GM12878 (cell line): ENCODE results near the gene SFSWAP. TPM values are rescaled to one million over a fixed set of nuclear protein-coding genes. Genes with fewer than 3 reads are reported as not detected.

Source experiments
- ATAC-seq: fragments of 200-7000 bp; cut with Tn5 transposase; 3 replicates; pipeline ENCODE4 v1.9.1; 2020; ENCODE audit warnings: mild to moderate bottlenecking, moderate library complexity
- BruUV-seq: library from RNA; stranded (reverse); fragments of 400-500 nt; replicated peaks from 2 replicates; lab custom pipeline; 2021; lab: Mats Ljungman, UMichigan
- CTCF ChIA-PET: fragments of 300-600 bp; sonication (Branson Sonifier 250); formaldehyde crosslinking; extraction: SDS; loops from one replicate; lab custom pipeline; 2021; ENCODE audit warnings: inconsistent platforms; lab: Yijun Ruan, JAX
- POLR2A ChIA-PET: fragments of 350-600 bp; formaldehyde crosslinking; extraction: SDS; loops from one replicate; lab custom pipeline; 2021; ENCODE audit warnings: inconsistent platforms; lab: Charles Lee
- RAD21 ChIA-PET: fragments of 300-600 bp; sonication (Branson Sonifier 250); formaldehyde crosslinking; loops from one replicate; lab custom pipeline; 2023; ENCODE audit warnings: antibody characterized with exemption; ENCODE audit not compliant: unreplicated experiment; lab: Charles Lee
- SMC1A ChIA-PET: fragments of 300-600 bp; sonication (Branson Sonifier 250); formaldehyde crosslinking; loops from one replicate; lab custom pipeline; 2023; ENCODE audit not compliant: unreplicated experiment, uncharacterized antibody; lab: Charles Lee
- DNase-seq: peaks from one replicate; pipeline ENCODE4 v3.0.0-alpha.2; 2011; ENCODE audit warnings: low read depth, low spot score
- FAIRE-seq: peaks from 3 replicates; lab custom pipeline; 2011; peaks lifted over from hg19 to GRCh38; lab: Jason Lieb, UNC
- H2AFZ ChIP-seq: 2 replicates; pipeline ENCODE4 v1.6.0; 2011; ENCODE audit warnings: low read depth, low read length, control low read depth; ENCODE audit not compliant: control insufficient read depth
- H3K27ac ChIP-seq: 2 replicates; pipeline ENCODE4 v1.5.1; 2011; ENCODE audit warnings: control low read depth; ENCODE audit not compliant: control insufficient read depth, insufficient read depth
- H3K27me3 ChIP-seq, 2 experiments: replicated peaks in 1 of 2; 2 replicates each; pipeline versions ENCODE4 v1.6.0 to v1.6.1; 2011; ENCODE audit warnings: low read length in 1 of 2; ENCODE audit not compliant: control insufficient read depth in 2 of 2, insufficient read depth in 2 of 2
- H3K36me3 ChIP-seq, 2 experiments: 2 replicates each; pipeline ENCODE4 v1.5.1; 2011; ENCODE audit warnings: low read length in 1 of 2; ENCODE audit not compliant: control insufficient read depth in 2 of 2, insufficient read depth in 2 of 2
- H3K4me1 ChIP-seq: 2 replicates; pipeline ENCODE4 v1.6.1; 2011; ENCODE audit warnings: mild to moderate bottlenecking, low read length, moderate library complexity, mixed read lengths; ENCODE audit not compliant: control insufficient read depth, insufficient read depth
- H3K4me2 ChIP-seq: 2 replicates; pipeline ENCODE4 v1.6.0; 2011; ENCODE audit warnings: control low read depth; ENCODE audit not compliant: control insufficient read depth, insufficient read depth
- H3K4me3 ChIP-seq: fragments of 200-600 bp; sonication (generic); 2 replicates; pipeline ENCODE4 v1.5.1; 2016
- H3K79me2 ChIP-seq: 2 replicates; pipeline ENCODE4 v1.6.0; 2011; ENCODE audit warnings: low read length; ENCODE audit not compliant: control insufficient read depth, insufficient read depth
- H3K9ac ChIP-seq: 2 replicates; pipeline ENCODE4 v1.8.0; 2011; ENCODE audit warnings: low read length, control low read depth, mixed read lengths; ENCODE audit not compliant: control insufficient read depth, insufficient read depth
- H3K9me3 ChIP-seq: replicated peaks from 3 replicates; pipeline ENCODE4 v1.5.1; 2011; ENCODE audit warnings: mild to moderate bottlenecking, low read length; ENCODE audit not compliant: control insufficient read depth, insufficient read depth
- H4K20me1 ChIP-seq: 2 replicates; pipeline ENCODE4 v1.6.0; 2011; ENCODE audit not compliant: control insufficient read depth, insufficient read depth
- BCL11A ChIP-seq: IDR thresholded peaks from 2 replicates; pipeline ENCODE4 v1.6.1; 2011; ENCODE audit warnings: low read depth, low read length
- DPF2 ChIP-seq: fragments of 450-650 bp; IDR thresholded peaks from 2 replicates; pipeline ENCODE4 v1.6.1; 2017; ENCODE audit warnings: mild to moderate bottlenecking
- FOS ChIP-seq: IDR thresholded peaks from 3 replicates; pipeline ENCODE4 v1.6.1; 2011; ENCODE audit warnings: borderline replicate concordance; ENCODE audit not compliant: insufficient read length; ENCODE audit errors: extremely low read depth
- HDAC2 ChIP-seq: fragments of 200-600 bp; sonication (generic); IDR thresholded peaks from 2 replicates; pipeline ENCODE4 v1.6.1; 2017
- HDAC6 ChIP-seq: fragments of 200-600 bp; sonication (generic); IDR thresholded peaks from one replicate; pipeline ENCODE4 v1.8.0; 2017; ENCODE audit warnings: antibody characterized with exemption; ENCODE audit not compliant: unreplicated experiment
- IKZF1 ChIP-seq: fragments of 450-650 bp; conservative IDR thresholded peaks from 2 replicates; pipeline ENCODE4 v1.6.1; 2017; ENCODE audit warnings: antibody characterized with exemption, mild to moderate bottlenecking
- IRF4 ChIP-seq: IDR thresholded peaks from 2 replicates; pipeline ENCODE4 v1.6.1; 2011; ENCODE audit warnings: low read depth, low read length
- NFXL1 ChIP-seq: fragments of 450-650 bp; IDR thresholded peaks from 2 replicates; pipeline ENCODE4 v1.6.1; 2017; ENCODE audit warnings: antibody characterized with exemption, mild to moderate bottlenecking, borderline replicate concordance
- PML ChIP-seq: IDR thresholded peaks from 2 replicates; pipeline ENCODE4 v1.6.1; 2012; ENCODE audit warnings: low read length, inconsistent platforms
- RELA ChIP-seq: fragments of 450-650 bp; IDR thresholded peaks from 2 replicates; pipeline ENCODE4 v1.8.0; 2014; ENCODE audit warnings: borderline replicate concordance; ENCODE audit not compliant: partially characterized antibody
- ZNF207 ChIP-seq: fragments of 450-650 bp; IDR thresholded peaks from 2 replicates; pipeline ENCODE4 v1.6.1; 2014; ENCODE audit warnings: antibody characterized with exemption, mild to moderate bottlenecking, borderline replicate concordance
- ZSCAN29 ChIP-seq: fragments of 450-650 bp; IDR thresholded peaks from 2 replicates; pipeline ENCODE4 v1.6.1; 2017; ENCODE audit warnings: mild to moderate bottlenecking, moderate library complexity
- WGBS: methylation state at CpG from one replicate; pipeline ENCODE4 v1.1.6; 2016; ENCODE audit warnings: low lambda C conversion rate; ENCODE audit not compliant: insufficient replicate concordance, insufficient coverage; ENCODE audit errors: missing lambda C conversion rate; 5-methylcytosine and 5-hydroxymethylcytosine counted together
- in situ Hi-C: fragments of 300-500 bp; cut with MboI; formaldehyde crosslinking; loops from 9 replicates; pipeline ENCODE4 v1.14.3; 2018; ENCODE audit warnings: mixed read lengths
- intact Hi-C: fragments of 100-400 bp; cut with micrococcal nuclease; formaldehyde crosslinking; loops from one replicate; pipeline ENCODE4 v1.14.2; 2022; ENCODE audit not compliant: unreplicated experiment
- polyA plus RNA-seq, 11 experiments: library from polyadenylated mRNA; depleted of rRNA in 4 of 11; unstranded in 6 of 11; stranded (reverse) in 5 of 11; fragments of >200 nt; fragmentation: Nextera tagmentation in 4 of 11; fragmentation: Illumina TruSeq in 1 of 11; extraction: Ambion mirVana in 4 of 11; extraction: Trizol in 1 of 11; gene quantifications; 1 replicate in 1 of 11; 2 replicates in 10 of 11; pipeline versions ENCODE4 v1.2.1 to v1.2.3, GENCODE V29; 2011 to 2016; ENCODE audit warnings: inconsistent platforms in 2 of 11, missing spikeins in 2 of 11, low read depth in 1 of 11
- total RNA-seq, 4 experiments: library from RNA; depleted of rRNA in 3 of 4; stranded (reverse); fragments of >200 nt in 3 of 4; fragmentation: Illumina TruSeq in 1 of 4; extraction: Trizol in 1 of 4; gene quantifications; 2 replicates each; pipeline versions ENCODE4 v1.2.1 to v1.2.3, GENCODE V29; 2013 to 2021
- TF ChIP-seq, protein P1 (sequence below): fragments of 450-650 bp; IDR thresholded peaks from 2 replicates; pipeline ENCODE4 v1.6.1; 2017; ENCODE audit warnings: borderline replicate concordance

SFSWAP gene
- total and polyA plus RNA-seq, 10 of the 15 experiments (the other 5 are each of a cell fraction or from before 2014, with no cell fraction given): 1.8 to 48.6 (median 25.0) TPM

- no peak overlapping the region for H3K4me2 ChIP-seq
- TF ChIP-seq NFXL1: no peak
- TF ChIP-seq IKZF1: no peak
- no peak for TF ChIP-seq RELA
- TF ChIP-seq ZSCAN29: no peak
- no peak for TF ChIP-seq PML
- no peak for TF ChIP-seq FOS
- TF ChIP-seq, protein P1, sequence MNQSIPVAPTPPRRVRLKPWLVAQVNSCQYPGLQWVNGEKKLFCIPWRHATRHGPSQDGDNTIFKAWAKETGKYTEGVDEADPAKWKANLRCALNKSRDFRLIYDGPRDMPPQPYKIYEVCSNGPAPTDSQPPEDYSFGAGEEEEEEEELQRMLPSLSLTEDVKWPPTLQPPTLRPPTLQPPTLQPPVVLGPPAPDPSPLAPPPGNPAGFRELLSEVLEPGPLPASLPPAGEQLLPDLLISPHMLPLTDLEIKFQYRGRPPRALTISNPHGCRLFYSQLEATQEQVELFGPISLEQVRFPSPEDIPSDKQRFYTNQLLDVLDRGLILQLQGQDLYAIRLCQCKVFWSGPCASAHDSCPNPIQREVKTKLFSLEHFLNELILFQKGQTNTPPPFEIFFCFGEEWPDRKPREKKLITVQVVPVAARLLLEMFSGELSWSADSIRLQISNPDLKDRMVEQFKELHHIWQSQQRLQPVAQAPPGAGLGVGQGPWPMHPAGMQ: no peak
- no peak for TF ChIP-seq DPF2
- TF ChIP-seq IRF4: no peak
- TF ChIP-seq HDAC2: no peak
- TF ChIP-seq ZNF207: no peak
- TF ChIP-seq HDAC6: no peak
- TF ChIP-seq BCL11A: no peak
- DNase-seq: no peak
- no peaks in the 10 kb centered on the region for H4K20me1 ChIP-seq
- in situ Hi-C loops: no loop called here
- SMC1A ChIA-PET: interaction anchor here (2.3 kb wide), 1 partner anchor 9 kb away, joined by 6 read pairs; no protein-coding TSS in a partner anchor
- RAD21 ChIA-PET: interaction anchor here (0.8 kb wide), 1 partner anchor 11 kb away, joined by 3 read pairs; no protein-coding TSS in a partner anchor
- H3K9me3 ChIP-seq: no peaks in the 10 kb centered on the region
- POLR2A ChIA-PET: interaction anchor here (0.9 kb wide), 1 partner anchor 10 kb away, joined by 3 read pairs; no protein-coding TSS in a partner anchor
- peaks cover 3% of the 10 kb centered on the region; the same call in 1 of the 2 replicates for H3K4me1 ChIP-seq
- no peak overlapping the region for H3K4me3 ChIP-seq
- H3K27me3 ChIP-seq: no peaks in the 10 kb centered on the region
- H2AFZ ChIP-seq: no peak overlapping the region
- no TSS peak for BruUV-seq
- H3K27ac ChIP-seq: no peak overlapping the region
- CTCF ChIA-PET: interaction anchor here (1.2 kb wide), 1 partner anchor 11 kb away, joined by 4 read pairs; no protein-coding TSS in a partner anchor
- WGBS: 95% methylated on average over 30 of the region's 30 CpGs
- FAIRE-seq: no peak
- peaks cover 15 to 16% of the 10 kb centered on the region in 2 experiments for H3K36me3 ChIP-seq
- no peak overlapping the region for H3K9ac ChIP-seq
- intact Hi-C loops: no loop called here
- no peaks in the 10 kb centered on the region for H3K79me2 ChIP-seq
- no peak for ATAC-seq
These were observed 74.2 kb downstream of the SFSWAP start for GRCh38 chr12:131784909-131785762.
